Activated CD4-positive, alpha-beta T cell treated with anti-CD3 and anti-CD28 coated beads, Interleukin-2, amount 50 U/mL, for 1 hour (primary cell): ENCODE data around the gene STMN3.

Source experiments
- DNase-seq: peaks from one replicate; pipeline ENCODE4 v3.0.0-alpha.2; 2020

Gene STMN3

DNA sequence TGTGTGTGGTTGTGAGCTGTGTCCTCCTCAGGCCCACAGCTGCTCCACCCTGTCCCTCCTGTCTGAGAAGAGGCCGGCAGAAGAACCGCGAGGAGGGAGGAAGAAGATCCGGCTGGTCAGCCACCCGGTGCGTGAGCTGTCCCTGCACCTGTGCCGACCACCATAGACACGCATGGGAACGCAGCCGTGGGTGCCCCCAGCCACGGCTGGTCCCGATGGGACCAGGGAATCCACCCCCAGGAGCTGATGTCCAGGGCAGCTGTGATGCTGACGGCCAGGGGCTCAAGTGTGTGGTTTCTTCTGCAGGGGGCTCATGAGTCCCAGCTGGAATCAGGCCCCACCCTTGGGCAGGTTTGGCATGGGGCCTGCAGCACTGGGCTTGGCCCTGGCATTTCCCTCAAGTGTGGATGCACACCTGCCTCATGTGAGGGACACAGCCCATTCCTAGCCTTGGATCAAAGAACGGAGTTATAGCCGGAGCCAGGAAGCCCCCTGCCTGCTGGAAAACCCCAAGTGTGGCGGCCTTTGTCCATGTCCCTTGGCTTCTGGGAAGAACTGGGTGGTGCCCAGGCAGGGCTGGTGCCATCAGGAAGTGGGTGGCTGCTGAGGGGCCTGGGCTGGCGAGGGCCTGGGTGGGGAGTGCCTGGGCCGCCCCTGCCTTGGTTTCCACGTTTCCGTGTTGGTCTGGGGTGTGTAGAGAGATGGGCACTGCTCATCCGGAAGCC, 38.6 kb upstream of the STMN3 start:
- DNase-seq: no peak

DNA sequence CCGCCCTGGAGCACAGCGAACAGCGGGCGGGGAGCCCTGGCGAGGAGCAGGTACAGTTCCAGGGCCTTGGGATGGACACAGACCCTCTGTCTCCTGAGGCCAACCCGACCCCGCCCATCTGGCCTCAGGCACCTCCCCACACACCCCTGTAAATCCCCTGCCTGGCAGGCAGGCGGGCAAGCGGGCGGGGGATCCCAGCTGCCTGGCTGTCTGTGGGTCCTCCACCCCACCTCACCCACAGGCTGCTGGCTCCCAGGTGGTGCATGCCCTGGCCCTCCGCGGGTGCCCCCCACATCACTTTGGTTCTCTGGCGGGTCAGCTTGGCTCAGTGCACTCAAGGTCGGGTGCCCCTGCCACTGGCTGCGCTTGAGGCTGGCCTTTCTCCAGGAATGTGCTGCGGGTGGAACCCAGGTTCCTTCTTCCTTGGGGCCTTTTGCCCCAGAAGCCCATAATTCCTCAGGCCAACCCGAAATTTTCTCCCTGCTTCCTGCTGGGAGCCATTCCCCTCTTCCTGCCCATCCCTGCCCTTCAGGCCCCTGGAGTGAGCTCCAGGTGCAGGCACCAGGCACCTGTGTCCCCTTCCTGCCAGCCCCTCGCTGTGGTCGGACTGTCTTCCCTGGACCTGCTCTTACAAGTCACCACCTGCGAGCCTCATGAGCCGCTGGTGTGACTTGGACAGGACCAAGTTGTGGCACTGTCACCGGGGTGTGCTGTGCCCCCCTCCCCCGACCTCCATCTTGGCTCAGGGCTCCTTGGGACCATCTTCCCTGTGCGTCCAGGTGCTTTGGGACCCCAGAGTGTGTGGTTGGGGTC, 37.9 kb upstream of the STMN3 start:
- DNase-seq: no peak

DNA sequence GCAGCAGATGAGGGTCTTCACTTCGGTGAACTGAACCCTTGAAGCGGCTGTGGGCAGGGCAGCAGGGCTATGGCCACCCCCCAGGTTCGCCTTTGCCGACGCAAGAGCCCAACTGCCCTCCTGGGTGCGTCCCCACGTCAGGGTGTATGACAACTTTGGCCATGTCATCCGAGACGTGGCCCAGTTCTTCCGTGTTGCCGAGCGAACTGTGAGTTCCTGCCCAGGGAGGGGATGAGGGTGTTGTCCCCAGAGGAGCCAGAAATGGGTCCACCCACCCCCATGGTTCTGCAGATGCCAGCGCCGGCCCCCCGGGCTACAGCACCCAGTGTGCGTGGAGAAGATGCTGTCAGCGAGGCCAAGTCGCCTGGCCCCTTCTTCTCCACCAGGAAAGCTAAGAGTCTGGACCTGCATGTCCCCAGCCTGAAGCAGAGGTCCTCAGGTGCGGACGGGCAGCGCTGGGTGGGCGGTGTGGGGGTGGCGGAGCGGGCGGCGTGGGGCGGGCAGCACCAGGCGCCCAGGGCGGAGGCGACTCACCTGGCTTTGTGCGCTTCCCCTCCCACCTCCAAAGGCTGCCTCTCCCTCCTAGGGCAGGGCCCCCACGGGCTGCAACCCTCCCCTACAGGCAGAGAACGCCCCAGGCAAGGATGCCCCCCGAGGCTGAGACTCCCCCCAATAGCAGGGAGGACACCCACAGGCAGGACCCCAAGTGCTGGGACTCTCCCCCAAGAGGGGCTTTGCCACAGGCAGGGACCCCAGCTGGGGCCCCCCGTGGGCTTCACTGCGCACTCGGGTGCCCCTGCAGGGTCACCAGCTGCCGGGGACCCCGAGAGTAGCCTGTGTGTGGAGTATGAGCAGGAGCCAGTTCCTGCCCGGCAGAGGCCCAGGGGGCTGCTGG, 37.0 kb upstream of the STMN3 start:
- no peak for DNase-seq

- no peak for DNase-seq
Measured at GRCh38 chr20:63689046-63690002, 36.1 kb upstream of the STMN3 start.

- no peak for DNase-seq
Measured at GRCh38 chr20:63688228-63689045, 35.2 kb upstream of the STMN3 start.

- no peak for DNase-seq
Measured at GRCh38 chr20:63687419-63688178, 34.4 kb upstream of the STMN3 start.

- no peak for DNase-seq
Measured at GRCh38 chr20:63686492-63687321, 33.5 kb upstream of the STMN3 start.

GRCh38 chr20:63686094-63686491, 32.9 kb upstream of the STMN3 start:
- DNase-seq: no peak

GRCh38 chr20:63685269-63686026, 32.2 kb upstream of the STMN3 start:
- no peak for DNase-seq

- DNase-seq: no peak
Measured at GRCh38 chr20:63682384-63683139, 29.3 kb upstream of the STMN3 start.

- no peak for DNase-seq
Measured at GRCh38 chr20:63681609-63682142, 28.5 kb upstream of the STMN3 start.

- no peak for DNase-seq
Measured at GRCh38 chr20:63680857-63681608, 27.8 kb upstream of the STMN3 start.

GRCh38 chr20:63680427-63680826, 27.2 kb upstream of the STMN3 start:
- no peak for DNase-seq

GRCh38 chr20:63679799-63680305, 26.6 kb upstream of the STMN3 start:
- no peak for DNase-seq

DNA sequence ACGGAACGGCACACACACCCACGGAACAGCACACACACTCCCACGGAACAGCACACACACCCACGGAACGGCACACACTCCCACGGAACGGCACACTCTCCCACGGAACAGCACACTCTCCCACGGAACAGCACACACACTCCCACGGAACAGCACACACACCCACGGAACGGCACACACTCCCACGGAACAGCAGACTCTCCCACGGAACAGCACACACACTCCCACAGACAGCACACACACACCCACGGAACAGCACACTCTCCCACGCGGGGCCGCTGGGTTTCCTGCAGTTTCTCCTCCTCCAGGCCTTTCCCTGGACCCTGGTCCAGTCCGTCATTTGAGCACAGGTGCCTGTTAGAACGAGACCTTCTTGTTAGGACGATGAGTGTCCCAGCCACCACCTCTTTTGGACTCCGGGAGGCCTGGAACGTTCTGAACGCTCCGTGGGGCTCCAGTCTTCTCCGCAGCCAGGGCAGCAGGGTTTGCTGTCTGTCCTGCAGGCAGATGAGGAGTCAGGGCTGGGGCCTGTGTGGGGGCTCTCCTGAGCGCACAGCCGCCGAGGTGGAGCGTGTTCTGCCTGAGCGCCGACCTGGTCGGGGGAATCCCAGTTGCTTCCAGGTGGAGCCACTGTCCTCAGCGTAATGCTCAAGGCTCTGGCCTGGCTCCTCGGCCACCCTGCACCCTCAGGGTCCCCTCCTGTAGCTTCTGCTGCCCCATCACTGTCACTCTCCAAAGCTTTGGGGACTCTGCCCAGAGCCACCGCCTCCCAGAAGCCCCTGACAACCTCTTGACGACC, 25.6 kb upstream of the STMN3 start:
- DNase-seq: no peak

DNA sequence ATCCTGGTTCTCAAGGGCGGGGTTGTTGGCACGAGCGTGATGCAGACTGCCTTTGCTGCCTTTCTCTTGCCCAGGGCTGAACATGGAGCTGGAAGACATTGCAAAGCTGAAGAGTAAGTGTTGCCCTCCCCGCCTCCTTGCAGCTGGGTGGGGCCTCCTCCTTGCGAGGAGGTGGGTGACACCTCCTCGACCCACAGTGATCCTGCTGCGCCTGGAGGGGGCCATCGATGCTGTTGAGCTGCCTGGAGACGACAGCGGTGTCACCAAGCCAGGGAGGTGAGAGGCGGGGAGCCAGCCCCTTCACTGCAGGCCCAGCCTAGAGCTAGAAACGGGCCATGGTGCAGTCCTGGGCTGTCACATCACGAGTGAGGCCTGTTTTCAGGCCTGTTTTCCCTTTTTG, 24.8 kb upstream of the STMN3 start:
- no peak for DNase-seq
